Keratinocyte (primary cell): ENCODE results near the gene ZSCAN2. TPM values are rescaled to one million over a fixed set of nuclear protein-coding genes. Genes with fewer than 3 reads are reported as not detected.
A peak's percentile ranks its signal among the peaks of the same experiment; 100 is the strongest.

Source experiments
- DNase-seq: peaks from one replicate; pipeline ENCODE4 v3.0.0-alpha.2; 2011; ENCODE audit warnings: low read depth, missing footprints, low spot score
- FAIRE-seq: peaks from 2 replicates; lab custom pipeline; 2011; peaks lifted over from hg19 to GRCh38; lab: Jason Lieb, UNC
- H2AFZ ChIP-seq: 2 replicates; pipeline ENCODE4 v1.6.0; 2012; ENCODE audit warnings: low read length, control low read depth, inconsistent platforms; ENCODE audit not compliant: control insufficient read depth
- H3K27ac ChIP-seq: 2 replicates; pipeline ENCODE4 v1.5.1; 2011; ENCODE audit warnings: low read length; ENCODE audit not compliant: control insufficient read depth, insufficient read depth
- H3K27me3 ChIP-seq: 3 replicates; pipeline ENCODE4 v1.6.0; 2011; ENCODE audit warnings: low read length; ENCODE audit not compliant: control insufficient read depth, insufficient read depth; ENCODE audit errors: extremely low read depth
- H3K36me3 ChIP-seq, 2 experiments: 2 replicates in 1 of 2; 3 replicates in 1 of 2; pipeline ENCODE4 v1.5.1; 2011; ENCODE audit warnings: low read length in 2 of 2, mild to moderate bottlenecking in 1 of 2; ENCODE audit not compliant: control insufficient read depth in 2 of 2, insufficient read depth in 2 of 2; ENCODE audit errors: extremely low read depth in 1 of 2
- H3K4me1 ChIP-seq: 3 replicates; pipeline ENCODE4 v1.5.1; 2011; ENCODE audit warnings: low read length; ENCODE audit not compliant: control insufficient read depth, insufficient read depth; ENCODE audit errors: extremely low read depth
- H3K4me2 ChIP-seq: 3 replicates; pipeline ENCODE4 v1.6.0; 2011; ENCODE audit warnings: low read depth, low read length; ENCODE audit not compliant: control insufficient read depth, insufficient read depth; ENCODE audit errors: extremely low read depth
- H3K4me3 ChIP-seq, 3 experiments: fragments of 200-600 bp in 1 of 3; sonication (generic) in 1 of 3; 2 replicates in 2 of 3; 3 replicates in 1 of 3; pipeline ENCODE4 v1.5.1; 2011 to 2016; ENCODE audit warnings: low read length in 3 of 3, mild to moderate bottlenecking in 3 of 3, control low read depth in 2 of 3, inconsistent platforms in 1 of 3, low read depth in 1 of 3, mixed read lengths in 1 of 3, mixed run types in 1 of 3, moderate library complexity in 1 of 3; ENCODE audit not compliant: control insufficient read depth in 2 of 3, insufficient read depth in 2 of 3; ENCODE audit errors: extremely low read depth in 1 of 3
- H3K79me2 ChIP-seq: 2 replicates; pipeline ENCODE4 v1.6.0; 2012; ENCODE audit warnings: low read length; ENCODE audit not compliant: control insufficient read depth, insufficient read depth
- H3K9ac ChIP-seq: 3 replicates; pipeline ENCODE4 v1.6.0; 2011; ENCODE audit warnings: low read length; ENCODE audit not compliant: control insufficient read depth, insufficient read depth; ENCODE audit errors: extremely low read depth
- H3K9me1 ChIP-seq: 3 replicates; pipeline ENCODE4 v1.6.0; 2011; ENCODE audit warnings: low read length; ENCODE audit not compliant: control insufficient read depth, insufficient read depth; ENCODE audit errors: extremely low read depth
- H3K9me3 ChIP-seq: 2 replicates; pipeline ENCODE4 v1.5.1; 2012; ENCODE audit warnings: low read depth, low read length; ENCODE audit not compliant: control insufficient read depth
- H4K20me1 ChIP-seq: 3 replicates; pipeline ENCODE4 v1.6.0; 2011; ENCODE audit warnings: low read length; ENCODE audit not compliant: control insufficient read depth, insufficient read depth; ENCODE audit errors: extremely low read depth
- CTCF ChIP-seq, 3 experiments: IDR thresholded peaks in 1 of 3; conservative IDR thresholded peaks in 1 of 3; optimal IDR thresholded peaks in 1 of 3; 2 replicates in 2 of 3; 3 replicates in 1 of 3; pipeline versions ENCODE3 to v1.5.1; 2011; ENCODE audit warnings: low read length in 3 of 3, mild to moderate bottlenecking in 3 of 3, moderate library complexity in 2 of 3, control low read depth in 1 of 3, inconsistent platforms in 1 of 3; ENCODE audit not compliant: insufficient read depth in 2 of 3; ENCODE audit errors: extremely low read depth in 1 of 3
- EZH2 ChIP-seq: IDR thresholded peaks from one replicate; pipeline ENCODE4 v1.6.1; 2012; ENCODE audit warnings: inconsistent platforms, mild to moderate bottlenecking, low read length, moderate library complexity
- dilution Hi-C: fragments of 300-500 bp; cut with MboI; formaldehyde crosslinking; loops from one replicate; pipeline ENCODE4 v1.7.0; 2020; ENCODE audit warnings: low sequenced_read_pairs; ENCODE audit not compliant: extremely low pct_ligation_motif_present
- polyA plus RNA-seq, 5 experiments: library from polyadenylated mRNA; depleted of rRNA in 3 of 5; stranded (reverse) in 3 of 5; stranded (forward) in 1 of 5; unstranded in 1 of 5; fragments of >200 nt; gene quantifications; 1 replicate in 1 of 5; 2 replicates in 3 of 5; 3 replicates in 1 of 5; pipeline versions ENCODE4 v1.2.1 to v1.2.3, GENCODE V29; 2011 to 2012; ENCODE audit warnings: missing spikeins in 2 of 5, low read depth in 1 of 5, low replicate concordance in 1 of 5

The ZSCAN2 gene
- polyA plus RNA-seq, 1 donor (not counting 4 experiments of a cell fraction or from before 2014, with no cell fraction given): 3.7 TPM

DNA sequence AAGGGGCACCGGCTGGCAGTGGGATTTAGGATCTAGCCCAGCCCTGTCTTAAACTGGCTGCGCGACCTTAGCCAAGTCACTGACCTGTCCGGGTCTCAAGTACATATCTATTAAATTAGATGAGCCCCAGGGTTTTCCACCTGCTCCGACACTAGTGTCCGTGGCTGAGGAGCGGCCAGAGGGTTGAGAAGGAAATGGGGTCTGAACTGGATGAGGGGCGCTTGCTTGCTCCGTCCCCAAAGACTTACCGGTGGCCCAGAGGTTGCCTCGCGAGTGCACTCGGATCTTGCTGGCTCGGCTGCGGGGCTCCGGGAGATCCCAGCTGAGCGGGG lies 56.9 kb downstream of the ZSCAN2 start:
- Histone ChIP-seq H3K9me1 (no peaks in the 10 kb centered on the region), H3K27ac (peak overlapping the region; percentile 15), H3K36me3 (peaks cover 0 to 5% of the 10 kb centered on the region in 2 experiments), H3K79me2 (peaks cover 13% of the 10 kb centered on the region), H3K4me3 (peak overlapping the region; percentile 37 to 71 (median 65)), H3K9me3 (no peaks in the 10 kb centered on the region), H2AFZ (peak overlapping the region; percentile 53), H3K9ac (peak overlapping the region; percentile 73), H3K4me1 (peaks cover 25% of the 10 kb centered on the region), H4K20me1 (no peaks in the 10 kb centered on the region), H3K4me2 (peak overlapping the region; percentile 70), H3K27me3 (no peaks in the 10 kb centered on the region)
- dilution Hi-C loops: no loop called here
- FAIRE-seq (no peak), DNase-seq (no peak)
- TF ChIP-seq EZH2 (no peak), CTCF (optimal IDR thresholded peaks at IDR 0.05 in 1 of 3, IDR thresholded peaks at IDR 0.05 in 1 of 3, conservative IDR thresholded peaks at IDR 0.05 in 1 of 3; ENCODE audit: extremely low read depth in 1 of 3, insufficient read depth in 2 of 3, low read length in 3 of 3) (no peak)

- peak within 1 kb of the TSS; percentile 73 for H3K9ac ChIP-seq
- H3K79me2 ChIP-seq: peaks cover 8% of the 10 kb centered on the region
- peak within 1 kb of the TSS; percentile 70 for H3K4me2 ChIP-seq
- H4K20me1 ChIP-seq: no peaks in the 10 kb centered on the region
- FAIRE-seq (no peak), DNase-seq (no peak)
- H3K4me3 ChIP-seq: peak within 1 kb of the TSS; percentile 37 to 71 (median 65)
- H3K4me1 ChIP-seq: peaks cover 21% of the 10 kb centered on the region
- no peaks in the 10 kb centered on the region for H3K27me3 ChIP-seq
- H3K36me3 ChIP-seq: peaks cover 0 to 5% of the 10 kb centered on the region in 2 experiments
- dilution Hi-C loops: no loop called here
- H3K9me3 ChIP-seq: no peaks in the 10 kb centered on the region
- H3K9me1 ChIP-seq: no peaks in the 10 kb centered on the region
- TF ChIP-seq CTCF (optimal IDR thresholded peaks at IDR 0.05 in 1 of 3, IDR thresholded peaks at IDR 0.05 in 1 of 3, conservative IDR thresholded peaks at IDR 0.05 in 1 of 3; ENCODE audit: extremely low read depth in 1 of 3, insufficient read depth in 2 of 3, low read length in 3 of 3): peak; percentile 30 to 70 (median 47)
- TF ChIP-seq EZH2: no peak
- peak within 1 kb of the TSS; percentile 38 for H3K27ac ChIP-seq
- peak within 1 kb of the TSS; percentile 70 for H2AFZ ChIP-seq
Observed at GRCh38 chr15:84658080-84658787, 57.4 kb downstream of the ZSCAN2 start, which contains the start of gene NMB. TSS of gene NMB (minus strand) at chr15:84658199. CDS start at chr15:84658152, 47 bp downstream.
